Myocyte (in vitro differentiated cells): ENCODE data around the gene TMEM178A. TPM values are rescaled to one million over a fixed set of nuclear protein-coding genes. Genes with fewer than 3 reads are reported as not detected.
A peak's percentile ranks its signal among the peaks of the same experiment; 100 is the strongest.

Experiments
- DNase-seq: peaks from one replicate; pipeline ENCODE4 v3.0.0-alpha.2; 2012; ENCODE audit warnings: low read depth
- total RNA-seq: library from RNA; depleted of rRNA; stranded (reverse); fragments of >200 nt; gene quantifications from 2 replicates; pipeline ENCODE4 v1.2.3, GENCODE V29; 2014

The TMEM178A gene
- total RNA-seq, 1 donor from 2014 or later = 2.0 TPM

GRCh38 chr2:39708003-39708402, 42.3 kb downstream of the TMEM178A start:
- no peak for DNase-seq

- no peak for DNase-seq
Observed at GRCh38 chr2:39710807-39711206, 45.1 kb downstream of the TMEM178A start.

GRCh38 chr2:39712953-39713352, 47.2 kb downstream of the TMEM178A start:
- no peak for DNase-seq

GRCh38 chr2:39715095-39715494, 49.4 kb downstream of the TMEM178A start:
- no peak for DNase-seq

- no peak for DNase-seq
Observed at GRCh38 chr2:39715822-39716221, 50.1 kb downstream of the TMEM178A start.

GRCh38 chr2:39717067-39717466, 51.4 kb downstream of the TMEM178A start:
- no peak for DNase-seq

GRCh38 chr2:39718483-39718882, 52.8 kb downstream of the TMEM178A start:
- DNase-seq = no peak

- DNase-seq = no peak
Observed at GRCh38 chr2:39719317-39719716, 53.6 kb downstream of the TMEM178A start.

GRCh38 chr2:39720970-39721369, 55.3 kb downstream of the TMEM178A start:
- DNase-seq = no peak

GRCh38 chr2:39723497-39723896, 57.8 kb downstream of the TMEM178A start:
- DNase-seq = no peak

GRCh38 chr2:39723946-39724827, 58.5 kb downstream of the TMEM178A start:
- DNase-seq = no peak

GRCh38 chr2:39724828-39725144, 59.1 kb downstream of the TMEM178A start:
- no peak for DNase-seq

GRCh38 chr2:39725401-39725800, 59.7 kb downstream of the TMEM178A start:
- DNase-seq = no peak

GRCh38 chr2:39728085-39728484, 62.4 kb downstream of the TMEM178A start:
- DNase-seq = peak; percentile 62

GRCh38 chr2:39728941-39729351, 63.2 kb downstream of the TMEM178A start:
- no peak for DNase-seq

GRCh38 chr2:39730276-39730675, 64.6 kb downstream of the TMEM178A start:
- peak; percentile 43 for DNase-seq

- DNase-seq = no peak
Observed at GRCh38 chr2:39730685-39731302, 65.1 kb downstream of the TMEM178A start.

- DNase-seq = peak; percentile 50
Observed at GRCh38 chr2:39731546-39731945, 65.8 kb downstream of the TMEM178A start.

GRCh38 chr2:39732482-39732881, 66.8 kb downstream of the TMEM178A start:
- DNase-seq = peak; percentile 57

- no peak for DNase-seq
Observed at GRCh38 chr2:39733070-39733674, 67.5 kb downstream of the TMEM178A start.

GRCh38 chr2:39734445-39734844, 68.7 kb downstream of the TMEM178A start:
- DNase-seq = no peak

GRCh38 chr2:39735648-39736047, 69.9 kb downstream of the TMEM178A start:
- DNase-seq = no peak
